HG03045 (cell line): Measurements from ENCODE around the gene TIGD2.

ENCODE experiments used
- ATAC-seq: cut with Tn5 transposase; IDR thresholded peaks from one replicate; pipeline ENCODE4 v1.9.1; 2021; ENCODE audit warnings: mild to moderate bottlenecking, moderate library complexity; ENCODE audit not compliant: unreplicated experiment

The TIGD2 gene

DNA sequence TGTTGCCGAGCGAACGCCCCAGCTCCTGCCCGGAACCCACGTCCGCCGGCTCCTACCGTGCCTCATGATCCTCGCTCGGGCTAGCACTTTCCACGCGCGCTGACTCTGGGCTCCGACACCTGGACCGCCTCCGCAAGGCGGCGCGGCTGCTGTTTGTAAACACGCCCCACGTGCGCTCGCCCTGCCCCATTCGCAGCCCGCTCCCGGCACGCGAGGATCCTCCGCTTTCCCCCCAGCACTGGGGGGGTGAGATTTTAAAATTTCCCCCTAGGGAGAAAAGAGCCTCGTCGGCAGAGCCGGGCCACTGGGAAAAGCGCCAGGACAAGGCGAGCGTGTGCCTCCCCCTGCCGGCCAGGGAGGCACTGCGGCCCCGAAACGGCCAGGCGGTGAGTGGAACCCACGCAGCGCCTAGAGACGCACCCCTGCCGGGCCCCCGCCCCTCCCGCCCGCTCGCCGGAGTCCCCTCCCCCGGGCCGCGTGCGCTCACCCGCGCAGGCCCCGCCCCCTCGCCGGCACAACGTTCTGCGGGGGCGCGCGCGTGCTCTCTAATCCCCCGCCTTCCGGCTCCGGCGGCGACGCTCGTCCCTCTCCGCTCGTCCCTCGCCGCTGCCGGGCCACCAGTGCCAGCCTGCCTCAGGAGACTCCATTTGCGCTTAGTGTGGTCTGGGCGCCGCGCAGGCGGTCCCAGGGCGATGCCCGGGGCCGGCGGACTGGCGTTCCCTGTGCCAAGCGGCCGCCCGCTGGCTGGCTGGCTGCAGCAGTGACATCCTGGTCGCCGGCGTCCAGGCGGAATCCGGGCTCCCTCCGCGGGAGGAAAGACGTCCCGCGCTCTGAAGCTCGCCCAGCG is at the start of gene TIGD2:
TIGD2 (plus strand) TSS at position 548 of the 847 bp plus-strand sequence. CDS start 1,442 bp downstream, outside the sequence.
- peak; percentile 93 for ATAC-seq

DNA sequence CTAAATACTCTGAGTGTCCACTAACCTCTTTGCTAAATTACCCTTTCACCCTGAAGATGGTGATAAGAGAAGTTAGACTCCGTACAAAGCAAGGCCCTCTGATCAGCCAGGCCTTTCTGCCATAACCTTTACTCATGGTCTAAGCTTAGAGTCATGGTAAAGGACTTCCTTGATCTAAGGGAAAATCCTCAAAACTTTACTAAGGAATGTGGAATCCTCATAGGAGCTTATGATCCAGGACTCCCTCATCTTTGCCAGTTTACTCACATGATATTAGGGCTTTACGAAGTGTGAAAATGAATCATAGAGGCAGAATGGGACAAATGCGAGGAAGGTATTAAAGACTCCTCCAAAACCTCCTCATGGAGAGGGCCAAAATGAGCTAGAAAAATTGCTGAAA is 46.5 kb upstream of the TIGD2 start:
- no peak for ATAC-seq

DNA sequence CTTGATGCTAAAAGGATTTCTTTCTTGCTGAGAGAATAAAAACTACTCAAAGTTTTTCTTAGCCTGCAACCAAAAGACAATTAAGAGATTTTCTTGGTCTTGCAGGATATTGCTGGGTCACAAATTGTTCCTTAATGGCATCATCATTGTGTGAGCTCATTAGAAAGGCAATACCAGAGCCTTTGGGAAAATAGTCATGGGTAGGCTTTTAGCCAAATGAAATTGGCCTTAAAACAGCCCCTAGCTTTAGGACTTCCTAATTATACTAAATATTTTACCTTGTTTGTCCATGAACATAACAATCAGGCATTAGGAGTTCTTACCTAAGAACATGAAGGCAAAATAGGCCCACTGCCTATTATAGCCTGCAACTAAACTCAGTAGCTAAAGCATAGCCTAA is 43.9 kb upstream of the TIGD2 start:
- ATAC-seq: no peak

DNA sequence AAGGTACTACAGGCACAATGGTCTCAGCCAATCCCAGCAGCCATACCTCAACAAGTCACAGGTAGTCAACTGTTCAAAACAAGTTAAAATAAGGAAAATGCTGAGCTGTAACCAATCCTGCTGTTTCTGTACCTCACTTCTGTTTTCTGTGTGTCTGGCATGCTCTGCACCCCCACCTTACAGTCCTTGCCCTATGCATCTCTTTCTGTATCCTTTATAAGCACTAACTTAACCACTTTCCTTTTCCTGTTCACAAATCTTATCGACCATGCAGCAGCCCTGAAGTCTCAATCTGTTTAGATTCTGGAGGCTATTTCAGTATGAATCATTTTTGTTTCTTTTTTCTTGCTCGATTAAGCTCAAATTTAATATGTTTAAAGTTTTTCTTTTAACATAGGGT is 41.9 kb upstream of the TIGD2 start:
- ATAC-seq: peak; percentile 50

DNA sequence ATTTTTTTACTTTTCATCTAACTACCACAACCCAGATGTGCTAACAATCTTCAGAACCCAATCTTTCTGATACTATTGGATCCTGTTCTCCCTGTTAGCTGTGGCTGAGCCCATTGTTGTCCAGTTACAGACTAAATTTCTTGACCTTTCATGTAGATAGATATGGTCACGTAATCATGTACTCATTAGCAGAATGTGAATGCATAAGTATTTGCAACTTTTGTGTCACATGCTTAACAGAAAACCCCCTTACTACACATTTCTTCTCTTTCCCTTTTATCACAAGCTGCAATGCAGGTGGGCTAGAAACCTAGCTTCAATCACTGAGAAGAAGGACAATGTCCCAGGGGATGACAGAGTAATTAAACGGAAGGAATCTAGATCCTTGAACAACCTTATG is 41.3 kb upstream of the TIGD2 start:
- ATAC-seq: peak; percentile 48

GRCh38 chr4:89071311-89071710 is 40.0 kb upstream of the TIGD2 start:
- no peak for ATAC-seq

DNA sequence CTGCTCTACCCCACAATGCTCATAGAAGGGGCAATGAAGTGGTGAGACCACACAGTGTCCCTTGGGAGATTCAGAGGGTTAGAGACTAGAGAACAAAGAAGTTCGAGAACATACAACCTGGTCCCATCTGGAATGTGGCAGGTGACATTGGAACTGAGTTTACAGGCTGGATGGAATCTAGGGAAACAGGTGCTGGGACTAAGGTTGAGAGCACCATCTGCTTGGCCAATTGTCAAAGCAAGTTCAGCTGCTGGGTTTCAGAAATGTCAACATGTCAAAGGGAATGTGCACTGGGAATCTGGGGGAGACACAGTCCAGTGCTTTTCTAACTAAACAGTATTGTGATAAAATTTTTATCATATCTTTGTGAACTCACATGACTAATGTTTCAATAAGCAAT is 38.4 kb upstream of the TIGD2 start:
- no peak for ATAC-seq

DNA sequence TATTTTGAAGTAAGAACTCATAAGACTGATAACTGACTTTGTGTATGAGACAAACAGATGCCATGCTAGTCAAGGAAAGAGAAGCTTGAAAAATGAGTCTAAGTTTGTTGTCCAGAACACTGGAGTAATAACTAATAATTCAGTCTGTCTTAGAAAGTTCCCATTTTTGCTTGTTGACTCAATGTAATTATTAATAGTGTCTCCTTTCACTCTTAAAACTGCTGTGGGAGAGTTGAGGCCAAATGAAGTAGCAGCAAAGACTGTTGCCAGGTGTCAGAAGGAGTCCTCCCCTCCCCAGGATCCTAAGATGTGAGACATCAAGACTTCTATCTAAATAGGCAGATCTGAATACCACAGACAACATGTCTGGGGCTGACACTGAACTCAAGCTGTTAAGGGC is 33.6 kb upstream of the TIGD2 start:
- ATAC-seq: no peak

GRCh38 chr4:89078300-89078699 is 33.0 kb upstream of the TIGD2 start:
- ATAC-seq: no peak

- ATAC-seq: no peak
These were observed 12.3 kb upstream of the TIGD2 start for GRCh38 chr4:89099034-89099433.

DNA sequence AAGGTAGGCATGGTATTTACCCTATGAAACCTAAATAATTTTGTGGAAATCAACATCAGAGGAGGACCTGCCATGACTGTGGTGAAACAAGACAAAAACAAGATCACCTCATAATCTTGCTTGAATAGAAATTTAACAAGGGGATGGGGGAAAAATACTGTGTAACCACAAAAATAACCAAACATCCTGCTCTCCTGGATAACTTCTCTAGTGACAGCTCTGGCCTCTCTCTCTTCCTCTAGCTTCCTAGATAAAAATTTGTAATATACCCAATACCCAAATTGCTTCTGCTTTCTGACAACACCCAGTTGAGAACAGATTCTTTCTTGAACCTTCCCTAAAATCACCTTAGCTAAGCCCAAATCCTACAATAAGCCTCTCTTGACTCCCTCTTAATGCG is 11.9 kb upstream of the TIGD2 start:
- ATAC-seq: no peak

DNA sequence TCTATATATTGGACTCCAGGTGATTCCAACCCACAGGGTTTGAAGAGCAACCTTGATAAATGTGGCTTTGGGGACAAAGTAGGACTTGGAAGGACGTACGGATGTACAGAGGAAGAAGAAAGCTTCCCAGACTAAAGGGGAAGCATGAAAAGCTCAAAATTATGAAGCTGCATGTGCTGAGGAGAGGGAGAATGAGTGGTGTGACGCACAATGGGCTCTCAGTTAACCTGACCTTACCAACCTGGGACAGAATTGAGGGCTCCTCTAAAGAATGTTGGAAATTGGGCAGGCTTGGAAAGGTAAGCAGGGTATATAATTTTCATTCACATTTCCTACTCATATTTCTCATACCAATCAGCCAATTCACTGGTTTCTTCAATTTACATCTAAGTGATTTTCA is 10.5 kb upstream of the TIGD2 start:
- ATAC-seq: peak; percentile 9

DNA sequence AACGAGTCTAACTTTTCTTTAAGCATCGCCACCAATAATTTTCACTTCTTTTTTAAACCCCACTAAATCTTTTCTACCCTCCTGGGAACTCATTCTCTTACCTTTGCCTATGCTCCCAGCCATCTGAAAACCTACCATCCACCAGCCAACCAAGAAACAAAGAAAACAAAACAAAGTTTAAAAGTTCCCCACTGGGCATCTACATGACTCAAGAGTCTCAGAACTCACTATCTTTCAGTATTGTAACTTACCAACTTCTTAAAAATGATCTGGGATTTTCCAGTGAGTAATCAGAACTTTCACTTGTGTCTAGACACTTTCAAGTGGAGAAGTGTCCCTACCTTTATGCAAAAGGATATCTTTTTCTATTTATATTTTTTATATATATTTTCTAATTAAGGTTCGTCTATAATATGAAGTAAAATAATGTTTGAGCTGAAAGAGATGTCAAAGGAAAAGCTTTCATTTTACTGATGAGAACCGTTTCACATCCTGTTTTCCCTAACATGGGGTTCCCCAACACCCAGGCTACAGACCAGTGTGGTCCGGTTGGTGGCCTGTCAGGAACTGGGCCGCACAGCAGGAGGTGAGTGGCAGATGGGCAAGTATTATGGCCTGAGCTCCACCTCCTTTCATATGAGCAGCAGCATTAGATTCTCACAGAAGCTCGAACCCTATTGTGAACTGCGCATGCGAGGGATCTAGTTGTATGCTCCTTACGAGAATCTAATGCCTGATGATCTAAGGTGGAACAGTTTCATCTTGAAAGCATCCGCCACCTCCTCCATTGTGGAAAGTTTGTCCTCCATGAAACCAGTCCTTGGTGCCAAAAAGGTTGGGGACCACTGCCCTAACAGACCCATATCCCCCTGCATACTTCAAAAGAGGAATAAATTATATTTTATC is 9.8 kb upstream of the TIGD2 start:
- peak; percentile 95 for ATAC-seq

DNA sequence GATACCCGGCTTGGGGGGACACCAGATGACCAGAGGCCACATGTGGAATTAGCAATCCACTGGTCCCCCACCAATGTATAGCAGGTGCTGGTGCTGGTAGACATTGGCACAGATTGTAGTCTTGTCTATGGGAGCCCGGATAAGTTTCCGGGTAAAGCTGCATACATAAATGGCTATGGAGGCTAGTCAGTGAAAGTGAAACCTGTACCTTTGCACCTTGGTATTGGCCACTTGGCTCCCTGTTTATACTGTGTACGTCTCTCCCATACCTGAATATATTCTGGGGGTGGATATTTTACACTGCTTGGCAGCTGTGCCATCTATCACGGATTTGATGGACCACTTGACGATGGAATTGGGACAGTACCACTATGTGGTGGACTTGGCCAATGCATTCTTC is 5.6 kb upstream of the TIGD2 start:
- ATAC-seq: no peak

DNA sequence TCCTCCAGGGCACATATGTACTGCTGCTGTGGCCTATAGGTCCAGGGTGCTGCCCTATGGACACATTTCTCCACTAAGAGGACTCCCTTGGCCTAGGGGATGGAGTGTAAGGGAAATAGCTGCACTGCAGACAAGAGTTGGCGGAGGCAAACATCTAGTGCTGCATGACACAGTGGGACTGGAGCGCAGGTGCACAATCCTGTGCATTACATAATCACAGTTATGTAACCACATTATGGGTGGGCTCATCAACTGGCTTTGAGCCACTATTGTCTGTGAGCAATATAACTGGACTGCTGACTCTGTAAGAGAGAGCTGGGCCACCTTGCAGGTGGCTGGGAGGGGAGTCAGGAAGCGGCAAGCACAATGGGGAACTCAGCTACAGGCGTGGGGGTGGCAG is 3.2 kb upstream of the TIGD2 start:
- ATAC-seq: no peak

DNA sequence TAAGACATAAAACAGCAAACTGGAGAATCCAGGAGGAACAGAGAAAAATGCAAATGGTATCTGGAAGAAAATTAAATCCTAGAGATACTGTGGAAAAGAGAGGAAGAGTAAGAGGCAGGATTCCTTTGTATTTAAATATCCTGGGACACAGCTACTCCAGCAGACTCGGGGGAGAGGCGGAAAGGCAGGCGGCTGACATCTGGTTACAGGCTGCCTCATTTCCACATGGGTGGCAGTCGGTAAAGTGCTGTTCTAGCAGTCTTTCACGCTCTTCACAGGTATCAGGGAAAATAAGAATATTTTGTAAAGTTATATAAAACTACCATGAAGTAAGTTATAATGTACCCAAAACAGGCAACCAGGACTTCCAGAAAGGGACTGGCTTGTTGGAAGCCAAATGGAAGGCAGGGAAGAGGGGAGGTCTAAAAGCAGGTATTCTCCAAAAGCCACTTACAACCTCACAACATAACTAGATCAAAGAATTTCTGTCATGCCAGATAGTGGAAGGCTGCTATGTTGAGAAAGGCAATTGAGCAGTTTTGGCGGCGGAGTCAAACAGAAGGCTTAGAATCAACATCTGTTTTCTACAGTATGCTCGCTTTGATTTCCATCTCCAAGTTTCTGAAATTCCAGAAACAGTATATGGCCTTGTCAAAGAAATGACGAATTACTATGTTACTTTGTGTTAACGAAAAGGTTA is 1.3 kb upstream of the TIGD2 start:
- no peak for ATAC-seq

GRCh38 chr4:89110541-89110985 is 770 bp upstream of the TIGD2 start:
- no peak for ATAC-seq

GRCh38 chr4:89111833-89112563 is 665 bp downstream of the TIGD2 start:
- no peak for ATAC-seq

GRCh38 chr4:89113415-89113814 is 2.1 kb downstream of the TIGD2 start:
- no peak for ATAC-seq

- peak; percentile 26 for ATAC-seq
These were observed 2.8 kb downstream of the TIGD2 start for GRCh38 chr4:89114100-89114499.

GRCh38 chr4:89117115-89117514 is 5.8 kb downstream of the TIGD2 start:
- ATAC-seq: no peak
